Parathyroid adenoma (tissue), 2 donors: ENCODE results near the gene GTPBP2.

Experiments used
- H2AFZ ChIP-seq: fragments of 300-600 bp; sonication (generic); one replicate; pipeline ENCODE4 v1.7.0; 2017; ENCODE audit warnings: antibody characterized with exemption, mild to moderate bottlenecking
- H3K27ac ChIP-seq: fragments of 300-600 bp; sonication (generic); one replicate; pipeline ENCODE4 v1.7.0; 2017
- H3K27me3 ChIP-seq: fragments of 300-600 bp; sonication (generic); one replicate; pipeline ENCODE4 v1.7.0; 2017; ENCODE audit warnings: low read length; ENCODE audit not compliant: control insufficient read depth, insufficient read depth
- H3K36me3 ChIP-seq: fragments of 300-600 bp; sonication (generic); one replicate; pipeline ENCODE4 v1.7.0; 2017; ENCODE audit warnings: low read length; ENCODE audit not compliant: control insufficient read depth, insufficient read depth
- H3K4me1 ChIP-seq: fragments of 300-600 bp; sonication (generic); one replicate; pipeline ENCODE4 v1.7.0; 2017; ENCODE audit warnings: control low read depth
- H3K4me2 ChIP-seq: fragments of 300-600 bp; sonication (generic); one replicate; pipeline ENCODE4 v1.7.0; 2017; ENCODE audit warnings: low read length
- H3K4me3 ChIP-seq: fragments of 300-600 bp; sonication (generic); one replicate; pipeline ENCODE4 v1.7.0; 2017; ENCODE audit warnings: low read depth, low read length
- H3K79me2 ChIP-seq: fragments of 300-600 bp; sonication (generic); one replicate; pipeline ENCODE4 v1.7.0; 2017; ENCODE audit warnings: control low read depth
- H3K9ac ChIP-seq: fragments of 300-600 bp; sonication (generic); one replicate; pipeline ENCODE4 v1.7.0; 2017; ENCODE audit warnings: mild to moderate bottlenecking
- H3K9me3 ChIP-seq: fragments of 300-600 bp; sonication (generic); one replicate; pipeline ENCODE4 v1.7.0; 2017; ENCODE audit warnings: low read length; ENCODE audit not compliant: control insufficient read depth
- CTCF ChIP-seq: fragments of 300-600 bp; sonication (generic); IDR thresholded peaks from one replicate; pipeline ENCODE4 v1.7.0; 2017; ENCODE audit warnings: antibody characterized with exemption, mild to moderate bottlenecking
- donor health status: primary hyperparathyroidism.

GTPBP2 gene

GRCh38 chr6:43622541-43622940 lies 6.5 kb downstream of the GTPBP2 start:
- Histone ChIP-seq H3K4me2 (no peak overlapping the region), H2AFZ (no peak overlapping the region), H3K27me3 (no peaks in the 10 kb centered on the region), H3K27ac (no peak overlapping the region), H3K9me3 (no peaks in the 10 kb centered on the region), H3K4me1 (peaks cover 6% of the 10 kb centered on the region), H3K36me3 (no peaks in the 10 kb centered on the region), H3K79me2 (no peaks in the 10 kb centered on the region), H3K9ac (no peak overlapping the region), H3K4me3 (no peak overlapping the region)
- TF ChIP-seq CTCF, result no peak

- Histone ChIP-seq H3K27me3 (no peaks in the 10 kb centered on the region), H3K27ac (no peak overlapping the region), H3K4me2 (no peak overlapping the region), H3K4me3 (no peak overlapping the region), H3K4me1 (peaks cover under 1% of the 10 kb centered on the region), H3K9me3 (no peaks in the 10 kb centered on the region), H3K9ac (no peak overlapping the region), H2AFZ (no peak overlapping the region), H3K79me2 (no peaks in the 10 kb centered on the region), H3K36me3 (no peaks in the 10 kb centered on the region)
- no peak for TF ChIP-seq CTCF
These were observed 7.3 kb downstream of the GTPBP2 start for GRCh38 chr6:43621836-43622180.

- Histone ChIP-seq H3K79me2 (no peaks in the 10 kb centered on the region), H3K4me2 (no peak overlapping the region), H3K9ac (no peak overlapping the region), H3K36me3 (no peaks in the 10 kb centered on the region), H3K9me3 (no peaks in the 10 kb centered on the region), H2AFZ (no peak overlapping the region), H3K27me3 (no peaks in the 10 kb centered on the region), H3K4me1 (no peaks in the 10 kb centered on the region), H3K27ac (no peak overlapping the region), H3K4me3 (no peak overlapping the region)
- TF ChIP-seq CTCF, result no peak
These were observed 7.8 kb downstream of the GTPBP2 start for GRCh38 chr6:43621078-43621835.

- Histone ChIP-seq H2AFZ (no peak overlapping the region), H3K9me3 (no peaks in the 10 kb centered on the region), H3K4me1 (no peaks in the 10 kb centered on the region), H3K27ac (no peak overlapping the region), H3K36me3 (no peaks in the 10 kb centered on the region), H3K9ac (no peak overlapping the region), H3K4me3 (no peak overlapping the region), H3K4me2 (no peak overlapping the region), H3K27me3 (no peaks in the 10 kb centered on the region), H3K79me2 (no peaks in the 10 kb centered on the region)
- TF ChIP-seq CTCF, result no peak
These were observed 12.2 kb downstream of the GTPBP2 start for GRCh38 chr6:43616725-43617472.
